NCI-H187 treated with DMSO at 0.1 percent for 48 hours (cell line): ENCODE results near the gene HLCS.
"Not testable (repeated sequence)": the region's sequence is repeated elsewhere in the genome, so short reads cannot be mapped to it uniquely, and the experiment has no call there.

Experiments used
- DNase-seq: peaks from one replicate; lab custom pipeline; 2025; lab: John Stamatoyannopoulos, UW

Gene HLCS

GRCh38 chr21:36966066-36966820 is at the start of gene HLCS:
HLCS (minus strand) TSS chr21:36966669; CDS start chr21:36966638, 31 bp downstream.
- peak; percentile 9 for DNase-seq

- peak; percentile 84 for DNase-seq
Measured at GRCh38 chr21:37009740-37010341, 43.4 kb upstream of the HLCS start.

GRCh38 chr21:37008724-37009123 is 42.3 kb upstream of the HLCS start:
- DNase-seq = peak; percentile 98

GRCh38 chr21:37006486-37007291 is 40.2 kb upstream of the HLCS start, which contains the start of gene RIPPLY3:
RIPPLY3 (plus strand) TSS chr21:37006702; CDS start chr21:37006773, 71 bp downstream.
- DNase-seq = no peak

- DNase-seq = no peak
Measured at GRCh38 chr21:37005548-37006485, 39.3 kb upstream of the HLCS start.

GRCh38 chr21:37003917-37004316 is 37.4 kb upstream of the HLCS start:
- DNase-seq = not testable (repeated sequence)

- DNase-seq = not testable (repeated sequence)
Measured at GRCh38 chr21:37002851-37003250, 36.4 kb upstream of the HLCS start.

- DNase-seq = no peak
Measured at GRCh38 chr21:37001441-37001840, 35.0 kb upstream of the HLCS start.

GRCh38 chr21:37000381-37000780 is 33.9 kb upstream of the HLCS start:
- no peak for DNase-seq

- no peak for DNase-seq
Measured at GRCh38 chr21:36999131-36999898, 32.8 kb upstream of the HLCS start.

GRCh38 chr21:36995285-36995684 is 28.8 kb upstream of the HLCS start:
- DNase-seq = not testable (repeated sequence)

- DNase-seq = no peak
Measured at GRCh38 chr21:36994501-36995158, 28.2 kb upstream of the HLCS start.

GRCh38 chr21:36992671-36993070 is 26.2 kb upstream of the HLCS start:
- no peak for DNase-seq

- DNase-seq = no peak
Measured at GRCh38 chr21:36990508-36991205, 24.2 kb upstream of the HLCS start.

GRCh38 chr21:36989699-36990507 is 23.4 kb upstream of the HLCS start:
- DNase-seq = peak; percentile 73

GRCh38 chr21:36989199-36989698 is 22.8 kb upstream of the HLCS start:
- not testable (repeated sequence) for DNase-seq

GRCh38 chr21:36988536-36988935 is 22.1 kb upstream of the HLCS start:
- no peak for DNase-seq

GRCh38 chr21:36987845-36988244 is 21.4 kb upstream of the HLCS start:
- DNase-seq = no peak
